DND-41 (cell line): ENCODE data around the gene PLA2G2D.

ENCODE experiments used
- ATAC-seq: fragments of 200-7000 bp; cut with Tn5 transposase; 3 replicates; pipeline ENCODE4 v1.9.1; 2021; ENCODE audit warnings: low read depth; ENCODE audit not compliant: insufficient read depth
- DNase-seq: peaks from one replicate; pipeline ENCODE4 v3.0.0-alpha.2; 2020
- H2AFZ ChIP-seq: 2 replicates; pipeline ENCODE4 v1.6.0; 2012; ENCODE audit warnings: low read depth, low read length
- H3K27ac ChIP-seq: 2 replicates; pipeline ENCODE4 v1.5.1; 2012; ENCODE audit warnings: low read length, inconsistent platforms
- H3K27me3 ChIP-seq: fragments of 200-600 bp; sonication (generic); 2 replicates; pipeline ENCODE4 v1.6.0; 2012; ENCODE audit warnings: low read length, mild to moderate bottlenecking, inconsistent platforms; ENCODE audit not compliant: insufficient read depth, poor library complexity
- H3K36me3 ChIP-seq: 2 replicates; pipeline ENCODE4 v1.5.1; 2012; ENCODE audit warnings: low read length, inconsistent platforms; ENCODE audit not compliant: insufficient read depth
- H3K4me1 ChIP-seq: 2 replicates; pipeline ENCODE4 v1.5.1; 2012; ENCODE audit warnings: mild to moderate bottlenecking, low read length; ENCODE audit not compliant: insufficient read depth
- H3K4me2 ChIP-seq: 2 replicates; pipeline ENCODE4 v1.6.0; 2012; ENCODE audit warnings: mild to moderate bottlenecking, moderate library complexity, low read length, inconsistent platforms; ENCODE audit not compliant: insufficient read depth
- H3K4me3 ChIP-seq, 2 experiments: fragments of 200-600 bp in 1 of 2; shearing (Covaris generic) in 1 of 2; 2 replicates each; pipeline ENCODE4 v1.5.1; 2012 to 2016; ENCODE audit warnings: inconsistent platforms in 2 of 2, low read length in 2 of 2, mild to moderate bottlenecking in 2 of 2, low read depth in 1 of 2, moderate library complexity in 1 of 2
- H3K79me2 ChIP-seq: 2 replicates; pipeline ENCODE4 v1.6.0; 2012; ENCODE audit warnings: low read length, inconsistent platforms; ENCODE audit not compliant: insufficient read depth
- H3K9ac ChIP-seq: 2 replicates; pipeline ENCODE4 v1.6.0; 2012; ENCODE audit warnings: low read depth, mild to moderate bottlenecking, inconsistent platforms, low read length, moderate library complexity
- H3K9me3 ChIP-seq: 2 replicates; pipeline ENCODE4 v1.5.1; 2012; ENCODE audit warnings: low read length, moderate library complexity, mild to moderate bottlenecking, inconsistent platforms; ENCODE audit not compliant: insufficient read depth, severe bottlenecking
- H4K20me1 ChIP-seq: 2 replicates; pipeline ENCODE4 v1.6.0; 2012; ENCODE audit warnings: low read length; ENCODE audit not compliant: insufficient read depth
- EZH2 ChIP-seq: IDR thresholded peaks from 3 replicates; pipeline ENCODE4 v1.6.1; 2012; ENCODE audit warnings: borderline replicate concordance, low read depth, mild to moderate bottlenecking, moderate library complexity, low read length, inconsistent platforms; ENCODE audit not compliant: severe bottlenecking
- TF ChIP-seq, protein P1 (sequence below): IDR thresholded peaks from 2 replicates; pipeline ENCODE4 v1.5.1; 2012; ENCODE audit warnings: borderline replicate concordance, low read length, moderate library complexity, mild to moderate bottlenecking; ENCODE audit not compliant: poor library complexity, severe bottlenecking; ENCODE audit errors: extremely low read depth

Gene PLA2G2D

DNA sequence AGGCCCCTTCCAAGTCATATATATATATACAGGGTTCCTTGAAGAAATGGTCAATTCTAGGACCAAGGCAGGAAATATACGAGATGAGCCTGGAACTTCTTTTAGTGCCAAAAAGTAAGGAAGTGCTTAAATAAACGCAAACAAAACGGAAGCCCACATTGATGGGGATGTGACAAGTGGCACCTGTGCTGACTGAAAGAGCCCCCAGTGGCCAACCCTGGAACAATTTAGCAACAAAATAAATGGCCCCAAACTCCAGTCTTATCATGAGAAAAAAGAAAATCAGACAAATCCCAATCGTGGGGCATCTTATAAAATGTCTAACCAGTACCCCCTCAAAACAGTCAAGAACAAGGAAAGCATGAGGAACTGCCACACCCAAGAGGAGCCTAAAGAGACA lies 31.7 kb downstream of the PLA2G2D start:
- ATAC-seq (no peak), DNase-seq (no peak)
- Histone ChIP-seq H2AFZ (no peak overlapping the region), H3K27me3 (peaks cover 12% of the 10 kb centered on the region), H3K36me3 (no peaks in the 10 kb centered on the region), H4K20me1 (peaks cover 4% of the 10 kb centered on the region; the same call in 1 of the 2 replicates), H3K27ac (no peak overlapping the region), H3K9me3 (no peaks in the 10 kb centered on the region), H3K4me1 (no peaks in the 10 kb centered on the region), H3K79me2 (no peaks in the 10 kb centered on the region), H3K4me2 (no peak overlapping the region), H3K9ac (no peak overlapping the region), H3K4me3 (no peak overlapping the region)
- TF ChIP-seq EZH2: no peak
- TF ChIP-seq, protein P1, sequence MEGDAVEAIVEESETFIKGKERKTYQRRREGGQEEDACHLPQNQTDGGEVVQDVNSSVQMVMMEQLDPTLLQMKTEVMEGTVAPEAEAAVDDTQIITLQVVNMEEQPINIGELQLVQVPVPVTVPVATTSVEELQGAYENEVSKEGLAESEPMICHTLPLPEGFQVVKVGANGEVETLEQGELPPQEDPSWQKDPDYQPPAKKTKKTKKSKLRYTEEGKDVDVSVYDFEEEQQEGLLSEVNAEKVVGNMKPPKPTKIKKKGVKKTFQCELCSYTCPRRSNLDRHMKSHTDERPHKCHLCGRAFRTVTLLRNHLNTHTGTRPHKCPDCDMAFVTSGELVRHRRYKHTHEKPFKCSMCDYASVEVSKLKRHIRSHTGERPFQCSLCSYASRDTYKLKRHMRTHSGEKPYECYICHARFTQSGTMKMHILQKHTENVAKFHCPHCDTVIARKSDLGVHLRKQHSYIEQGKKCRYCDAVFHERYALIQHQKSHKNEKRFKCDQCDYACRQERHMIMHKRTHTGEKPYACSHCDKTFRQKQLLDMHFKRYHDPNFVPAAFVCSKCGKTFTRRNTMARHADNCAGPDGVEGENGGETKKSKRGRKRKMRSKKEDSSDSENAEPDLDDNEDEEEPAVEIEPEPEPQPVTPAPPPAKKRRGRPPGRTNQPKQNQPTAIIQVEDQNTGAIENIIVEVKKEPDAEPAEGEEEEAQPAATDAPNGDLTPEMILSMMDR: no peak

DNA sequence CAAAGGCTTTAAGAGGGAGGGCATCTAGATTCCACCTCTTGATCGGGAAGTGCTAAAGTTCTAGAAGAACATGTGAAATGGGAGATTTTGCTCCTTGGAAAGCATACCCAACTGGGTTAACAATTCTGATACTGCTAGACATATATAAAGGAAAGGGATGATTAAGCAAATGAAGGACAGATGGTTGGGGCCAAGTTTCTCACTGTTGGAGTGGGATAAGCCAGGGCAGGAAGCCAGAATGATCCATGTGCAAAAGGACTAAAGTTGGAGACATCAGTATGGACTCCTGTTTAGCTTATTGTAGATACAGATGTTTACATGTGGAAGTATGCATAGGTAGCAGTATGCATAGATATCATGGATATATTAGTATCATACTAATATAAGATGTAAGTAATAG lies 32.5 kb downstream of the PLA2G2D start:
- DNase-seq: no peak
- no peak overlapping the region for H3K9ac ChIP-seq
- H3K4me3 ChIP-seq: no peak overlapping the region
- H4K20me1 ChIP-seq: peaks cover 4% of the 10 kb centered on the region; the same call in 1 of the 2 replicates
- H3K36me3 ChIP-seq: no peaks in the 10 kb centered on the region
- H3K9me3 ChIP-seq: no peaks in the 10 kb centered on the region
- H3K4me1 ChIP-seq: no peaks in the 10 kb centered on the region
- no peaks in the 10 kb centered on the region for H3K79me2 ChIP-seq
- TF ChIP-seq EZH2: no peak
- TF ChIP-seq, protein P1: no peak
- ATAC-seq: no peak
- H3K27ac ChIP-seq: no peak overlapping the region
- H3K27me3 ChIP-seq: peaks cover 9% of the 10 kb centered on the region
- H2AFZ ChIP-seq: no peak overlapping the region
- no peak overlapping the region for H3K4me2 ChIP-seq

DNA sequence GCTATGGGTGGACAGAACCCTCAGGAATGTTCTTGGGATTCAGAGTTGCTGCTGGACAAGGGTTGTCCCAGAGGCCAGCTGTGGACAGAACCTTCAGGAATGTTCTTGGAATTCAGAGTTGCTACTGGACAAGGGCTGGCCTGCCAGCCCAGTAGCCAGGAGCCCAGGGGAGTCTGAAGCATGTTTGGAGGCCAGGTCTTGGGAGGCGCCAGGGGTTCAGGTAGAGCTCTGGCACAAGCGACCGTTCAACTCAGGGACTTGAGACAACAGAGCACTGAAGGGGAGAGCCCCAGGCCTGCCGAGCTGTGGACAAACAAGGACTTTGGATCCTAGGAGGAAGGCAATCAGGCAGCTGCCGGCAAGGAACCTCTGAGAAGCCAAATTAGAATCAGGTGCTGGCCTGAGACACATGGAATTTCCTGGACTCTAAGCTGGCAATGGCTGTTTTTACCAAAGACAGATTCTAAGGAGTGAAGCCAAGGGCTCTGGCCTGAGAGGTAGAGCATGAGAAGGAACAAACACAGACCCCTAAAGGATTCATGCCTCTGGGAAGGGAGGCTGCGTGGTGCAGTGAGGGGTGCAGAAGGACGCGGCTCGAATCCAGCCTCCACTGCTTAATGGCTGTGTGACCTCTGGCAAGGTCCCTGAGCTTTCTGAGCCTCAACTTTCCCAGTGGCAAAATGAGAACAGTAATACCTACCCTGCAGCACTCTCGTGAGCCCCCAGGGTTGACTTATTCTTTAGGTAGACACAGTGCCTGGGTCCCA lies 36.0 kb downstream of the PLA2G2D start:
- Histone ChIP-seq H3K4me3 (no peak overlapping the region), H3K9ac (no peak overlapping the region), H3K27ac (no peak overlapping the region), H3K9me3 (no peaks in the 10 kb centered on the region), H3K27me3 (peaks cover 16% of the 10 kb centered on the region), H3K4me1 (no peaks in the 10 kb centered on the region), H3K79me2 (no peaks in the 10 kb centered on the region), H3K4me2 (no peak overlapping the region), H4K20me1 (no peaks in the 10 kb centered on the region; the same call in 1 of the 2 replicates), H3K36me3 (no peaks in the 10 kb centered on the region), H2AFZ (no peak overlapping the region)
- TF ChIP-seq EZH2: no peak
- TF ChIP-seq, protein P1: no peak
- no peak for ATAC-seq
- DNase-seq: no peak
